ENCODE results near the gene TMEM187.
"Not testable (repeated sequence)": the region's sequence is repeated elsewhere in the genome, so short reads cannot be mapped to it uniquely, and the experiment has no call there.

DNA sequence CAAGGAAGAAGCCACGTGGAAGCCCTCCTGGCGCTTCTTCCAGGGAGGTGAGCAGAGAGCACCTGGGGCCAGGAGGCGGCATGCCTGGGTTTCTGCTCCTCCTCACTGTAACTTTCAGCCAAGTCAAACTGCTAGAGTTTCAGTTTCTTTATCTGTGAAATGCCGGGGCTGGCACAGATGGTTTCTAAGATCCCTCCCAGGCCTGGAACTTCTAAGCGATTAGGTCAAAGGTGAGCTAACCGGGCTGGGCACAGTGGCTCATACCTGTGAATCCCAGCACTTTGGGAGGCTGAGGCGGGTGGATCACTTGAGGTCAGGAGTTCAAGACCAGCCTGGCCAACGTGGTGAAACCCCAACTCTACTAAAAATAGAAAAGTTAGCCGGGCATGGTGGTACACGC lies 7.8 kb downstream of the TMEM187 start:
- TF ChIP-seq, protein P1, sequence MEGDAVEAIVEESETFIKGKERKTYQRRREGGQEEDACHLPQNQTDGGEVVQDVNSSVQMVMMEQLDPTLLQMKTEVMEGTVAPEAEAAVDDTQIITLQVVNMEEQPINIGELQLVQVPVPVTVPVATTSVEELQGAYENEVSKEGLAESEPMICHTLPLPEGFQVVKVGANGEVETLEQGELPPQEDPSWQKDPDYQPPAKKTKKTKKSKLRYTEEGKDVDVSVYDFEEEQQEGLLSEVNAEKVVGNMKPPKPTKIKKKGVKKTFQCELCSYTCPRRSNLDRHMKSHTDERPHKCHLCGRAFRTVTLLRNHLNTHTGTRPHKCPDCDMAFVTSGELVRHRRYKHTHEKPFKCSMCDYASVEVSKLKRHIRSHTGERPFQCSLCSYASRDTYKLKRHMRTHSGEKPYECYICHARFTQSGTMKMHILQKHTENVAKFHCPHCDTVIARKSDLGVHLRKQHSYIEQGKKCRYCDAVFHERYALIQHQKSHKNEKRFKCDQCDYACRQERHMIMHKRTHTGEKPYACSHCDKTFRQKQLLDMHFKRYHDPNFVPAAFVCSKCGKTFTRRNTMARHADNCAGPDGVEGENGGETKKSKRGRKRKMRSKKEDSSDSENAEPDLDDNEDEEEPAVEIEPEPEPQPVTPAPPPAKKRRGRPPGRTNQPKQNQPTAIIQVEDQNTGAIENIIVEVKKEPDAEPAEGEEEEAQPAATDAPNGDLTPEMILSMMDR (IDR thresholded peaks at IDR 0.05) = not testable (repeated sequence)
- not testable (repeated sequence) for TF ChIP-seq POLR2AphosphoS5, POLR2A (IDR thresholded peaks at IDR 0.05)

All from prostate gland (tissue), 2 donors.